SK-N-MC (cell line): ENCODE results near the gene PYY.

Source experiments
- EZH2 ChIP-seq: fragments of 200-600 bp; sonication (generic); IDR thresholded peaks from one replicate; pipeline ENCODE4 v1.6.1; 2017; ENCODE audit warnings: antibody characterized with exemption
- POLR2AphosphoS5 ChIP-seq: IDR thresholded peaks from 2 replicates; pipeline ENCODE4 v1.6.1; 2012; ENCODE audit warnings: mild to moderate bottlenecking, low read depth, low read length, borderline replicate concordance

- TF ChIP-seq EZH2: no peak
- TF ChIP-seq POLR2AphosphoS5: no peak
Observed at GRCh38 chr17:43911904-43912303, 41.8 kb downstream of the PYY start.
